Ecto neural progenitor cell (in vitro differentiated cells): Measurements from ENCODE around the gene ADCY4.

Experiments used
- DNase-seq: peaks from one replicate; pipeline ENCODE4 v3.0.0-alpha.2; 2018; ENCODE audit warnings: low spot score

The ADCY4 gene

DNA sequence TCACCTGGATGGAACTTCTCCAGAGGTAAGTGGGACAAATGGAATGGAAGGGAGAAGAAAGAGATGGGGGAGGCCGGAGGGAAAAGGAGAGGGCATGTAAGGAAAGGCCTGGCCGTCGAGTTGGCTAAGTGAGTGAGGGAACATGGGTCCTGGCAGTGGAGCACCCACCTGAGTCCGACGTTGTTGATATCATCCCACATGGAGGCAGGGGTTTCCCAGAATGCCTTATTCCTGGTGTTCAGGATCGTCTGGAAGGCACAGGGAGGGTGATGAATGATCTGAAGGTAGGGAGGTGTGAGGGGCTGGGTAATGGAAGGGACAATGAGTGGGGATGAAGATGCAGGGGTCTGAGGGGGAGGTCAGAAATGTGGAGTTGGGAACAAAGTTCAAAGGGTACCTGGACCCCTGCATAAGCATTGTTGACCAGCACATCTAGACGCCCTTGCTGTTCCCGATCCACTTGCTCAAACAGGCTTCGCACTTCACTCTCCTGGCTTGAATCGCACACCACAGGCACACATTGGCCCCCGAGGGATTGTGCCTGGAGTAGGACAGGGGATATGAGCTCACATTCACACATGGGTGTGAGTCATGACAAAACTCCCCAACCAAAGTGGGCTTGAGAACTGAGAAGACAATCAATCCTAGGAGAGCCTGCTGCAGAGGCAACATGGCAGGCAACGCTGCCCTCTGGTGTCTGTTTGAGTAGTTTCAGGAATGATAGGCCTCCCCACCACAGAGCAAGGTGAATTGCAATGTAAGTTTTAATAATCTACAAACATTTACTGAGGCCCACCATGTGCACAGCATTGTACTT lies 38.3 kb downstream of the ADCY4 start:
- peak; percentile 70 for DNase-seq

DNA sequence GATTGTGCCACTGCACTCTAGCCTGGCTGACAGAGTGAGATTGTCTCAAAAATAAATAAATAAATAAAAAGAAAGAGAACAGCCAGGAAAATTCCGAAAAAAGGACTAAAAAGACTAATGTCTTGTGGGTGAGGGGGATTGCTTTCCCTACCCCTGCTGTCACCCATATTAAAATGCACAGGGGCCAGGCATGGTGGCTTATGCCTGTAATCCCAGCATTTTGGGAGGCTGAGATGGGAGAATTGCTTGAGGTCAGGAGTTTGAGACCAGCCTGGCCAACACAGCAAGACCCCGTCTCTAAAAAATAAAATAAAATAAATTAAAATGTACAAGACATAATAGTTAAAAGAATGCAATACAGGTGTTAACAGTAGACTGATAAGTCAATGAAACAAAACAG lies 41.3 kb downstream of the ADCY4 start:
- DNase-seq: no peak

GRCh38 chr14:24292118-24292807 lies 42.6 kb downstream of the ADCY4 start:
- no peak for DNase-seq

- DNase-seq: no peak
Measured at GRCh38 chr14:24291446-24292117, 43.3 kb downstream of the ADCY4 start.

DNA sequence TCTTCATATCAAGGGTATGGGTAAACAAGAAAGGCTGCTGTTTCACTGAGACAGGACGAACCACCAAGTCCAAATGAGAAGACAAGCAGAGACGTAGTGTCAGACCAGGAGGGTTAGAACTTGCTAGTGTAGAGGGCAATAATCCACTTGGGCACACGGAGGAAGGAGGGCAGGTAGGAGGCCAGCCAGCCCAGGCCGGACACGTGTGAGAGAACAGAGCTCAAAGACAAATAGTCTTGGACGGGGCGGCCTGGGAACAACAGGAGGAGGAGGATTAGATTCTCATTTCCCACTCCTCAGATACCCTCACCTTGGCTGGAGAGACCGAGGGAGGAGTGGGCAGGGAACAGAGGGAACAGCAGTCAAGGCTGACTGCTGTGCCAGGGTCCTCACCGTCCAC lies 44.1 kb downstream of the ADCY4 start:
- DNase-seq: no peak

- DNase-seq: no peak
Measured at GRCh38 chr14:24289649-24290280, 45.1 kb downstream of the ADCY4 start.

DNA sequence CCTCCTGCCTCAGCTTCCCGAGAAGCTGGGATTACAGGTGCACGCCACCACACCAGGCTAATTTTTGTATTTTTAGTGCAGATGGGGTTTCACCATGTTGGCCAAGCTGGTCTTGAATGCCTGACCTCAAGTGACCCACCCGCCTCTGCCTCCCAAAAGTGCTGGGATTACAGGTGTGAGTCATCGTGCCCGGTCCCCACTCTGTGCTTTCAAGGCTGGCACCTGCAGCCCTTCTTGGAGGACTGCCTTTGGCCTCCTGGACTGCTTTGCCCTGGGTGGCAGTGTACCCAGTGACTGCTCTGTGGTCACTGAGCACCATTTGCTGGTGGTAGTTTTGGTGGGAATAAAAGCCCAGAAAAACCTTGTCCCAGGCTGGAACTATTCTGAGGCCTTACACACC lies 47.9 kb downstream of the ADCY4 start:
- DNase-seq: no peak

GRCh38 chr14:24285351-24285750 lies 49.5 kb downstream of the ADCY4 start:
- DNase-seq: no peak

DNA sequence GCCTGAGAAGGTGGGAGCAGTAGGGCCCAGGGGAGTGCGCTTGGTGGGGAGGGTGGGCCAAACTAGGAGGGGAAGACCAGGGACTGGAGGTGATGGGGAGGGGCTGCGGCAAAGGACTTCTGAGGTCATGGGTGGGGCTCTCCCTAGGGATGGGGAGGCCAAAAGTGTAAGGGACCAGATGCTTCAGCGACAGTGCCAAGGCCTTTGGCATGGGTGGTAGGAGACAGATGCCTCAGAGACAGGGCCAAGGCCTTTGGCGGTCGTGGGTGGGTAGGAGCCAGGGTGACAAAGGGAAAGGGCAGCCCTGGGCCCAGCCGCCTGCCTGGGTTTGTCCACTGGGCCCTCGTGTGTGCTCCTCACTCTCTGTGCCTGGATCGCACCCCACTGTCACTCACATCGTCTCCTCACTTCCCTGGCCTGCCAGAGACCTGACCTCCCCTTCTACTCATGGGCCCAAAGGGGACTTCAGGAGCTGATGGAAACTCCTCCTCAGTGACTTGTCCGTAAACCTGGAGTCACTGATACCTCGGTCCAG lies 50.3 kb downstream of the ADCY4 start:
- DNase-seq: no peak

- no peak for DNase-seq
Measured at GRCh38 chr14:24283796-24284460, 50.9 kb downstream of the ADCY4 start.

DNA sequence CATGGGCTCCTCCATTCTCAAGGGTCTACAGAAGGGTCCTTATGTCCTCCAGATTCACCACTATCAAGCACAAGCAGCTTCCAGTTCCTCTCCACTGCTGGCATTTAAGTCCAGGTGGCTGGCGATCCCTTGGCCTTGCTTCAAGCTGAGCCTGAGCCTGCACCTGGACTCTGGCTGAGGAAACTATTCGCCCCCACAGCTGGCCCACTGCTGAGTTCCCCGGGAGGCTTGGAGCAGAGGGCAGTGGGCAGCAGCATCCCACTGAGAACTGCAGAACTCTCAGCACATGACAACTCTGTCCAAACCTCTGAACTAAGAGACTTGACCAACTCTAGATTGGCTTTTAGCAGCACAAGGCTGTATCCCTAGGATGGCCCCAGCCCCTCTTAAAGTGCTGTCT lies 52.1 kb downstream of the ADCY4 start:
- DNase-seq: no peak

DNA sequence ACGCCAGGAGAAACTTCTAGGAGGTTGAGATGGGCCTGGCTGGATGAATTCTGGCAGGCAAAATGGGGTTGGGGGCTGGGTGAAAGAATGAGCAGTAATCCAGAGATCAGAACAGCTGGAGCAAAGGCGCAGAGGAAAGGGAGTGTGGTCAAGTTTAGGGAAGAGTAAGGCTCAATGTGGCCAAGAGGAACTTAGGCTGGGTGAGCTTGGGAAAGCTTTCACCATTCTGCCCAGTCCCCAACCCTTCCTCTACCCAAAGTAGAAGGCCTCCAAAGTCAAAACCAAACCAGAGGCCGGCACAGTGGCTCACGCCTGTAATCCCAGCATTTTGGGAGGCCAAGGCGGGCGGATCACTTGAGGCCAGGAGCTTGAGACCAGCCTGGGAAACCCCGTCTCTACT lies 53.2 kb downstream of the ADCY4 start:
- no peak for DNase-seq

DNA sequence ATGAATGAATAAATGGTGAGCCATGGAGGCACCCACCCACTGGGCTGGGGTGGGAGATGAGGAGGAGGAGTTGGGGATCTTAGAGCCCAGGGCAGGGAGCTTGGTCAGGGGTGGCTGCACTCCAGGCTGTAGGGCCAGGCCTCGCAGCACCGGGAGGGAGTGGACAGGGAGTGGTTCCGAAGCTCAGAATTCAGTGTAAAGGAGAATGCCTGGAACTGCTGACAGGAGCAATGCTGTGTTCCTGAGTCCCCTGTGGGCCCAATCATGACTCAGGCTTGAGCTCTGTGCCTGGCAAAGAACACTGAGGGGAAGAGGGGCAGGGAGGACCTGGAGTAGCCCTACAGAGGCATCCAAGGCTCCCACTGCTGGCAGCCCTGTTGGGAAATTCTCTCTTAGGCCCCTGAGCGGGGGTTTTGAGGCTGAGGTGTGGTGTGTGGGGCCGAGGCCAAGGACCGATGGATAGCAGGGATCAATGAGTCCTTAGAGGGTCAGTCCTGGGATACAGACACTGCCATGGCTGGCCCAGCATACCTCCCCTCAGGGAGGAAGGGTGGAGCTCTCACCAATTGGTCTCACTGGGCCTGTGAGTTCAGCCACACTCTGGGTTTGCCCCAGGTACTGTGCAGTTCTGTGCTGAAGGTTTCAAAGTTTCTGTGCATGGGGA lies 53.9 kb downstream of the ADCY4 start:
- no peak for DNase-seq

- no peak for DNase-seq
Measured at GRCh38 chr14:24279301-24280186, 55.3 kb downstream of the ADCY4 start.

GRCh38 chr14:24278424-24278823 lies 56.4 kb downstream of the ADCY4 start:
- no peak for DNase-seq

DNA sequence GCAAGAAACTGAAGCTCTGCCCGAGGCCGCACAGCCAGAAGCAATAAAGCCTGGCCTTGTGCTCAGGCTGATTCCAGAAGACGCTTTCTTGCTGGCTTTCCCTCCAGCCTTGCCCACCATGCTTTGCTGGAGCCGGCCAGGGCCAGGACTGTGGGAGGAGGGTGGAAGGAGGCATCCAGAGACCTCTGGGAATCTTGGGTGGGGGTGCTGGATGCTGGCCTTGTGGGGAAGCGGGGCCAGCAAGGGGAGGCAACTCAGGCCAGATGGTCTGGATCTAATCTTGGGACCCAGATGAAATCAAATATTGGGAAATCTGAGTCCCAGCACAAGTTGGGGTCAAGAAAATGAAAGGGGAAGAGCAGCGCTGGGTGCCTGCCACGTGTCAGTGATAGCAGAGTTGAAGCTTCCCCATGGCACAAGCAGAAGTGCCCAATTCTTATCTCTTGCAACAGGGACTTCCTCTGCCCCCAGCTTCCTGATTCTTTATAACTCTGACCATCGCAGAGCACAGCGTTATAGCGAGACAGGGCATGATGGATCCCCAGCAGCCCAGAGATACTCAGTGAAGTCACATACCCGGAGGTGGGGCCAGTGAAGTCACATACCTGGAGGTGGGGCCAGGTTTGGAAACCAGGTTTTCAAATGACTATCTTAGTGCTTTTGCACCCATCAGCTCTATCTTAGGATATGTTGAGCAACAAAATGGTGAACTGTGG lies 57.1 kb downstream of the ADCY4 start:
- DNase-seq: no peak

GRCh38 chr14:24277071-24277470 lies 57.8 kb downstream of the ADCY4 start:
- no peak for DNase-seq

- no peak for DNase-seq
Measured at GRCh38 chr14:24274101-24274543, 60.7 kb downstream of the ADCY4 start.

GRCh38 chr14:24273422-24273998 lies 61.4 kb downstream of the ADCY4 start:
- DNase-seq: no peak
